ENCODE data around the gene SLCO4C1.

- TF ChIP-seq CTCF (IDR thresholded peaks at IDR 0.05 in 4 of 5, conservative IDR thresholded peaks at IDR 0.05 in 1 of 5) (no peak), POLR2A (IDR thresholded peaks at IDR 0.05) (no peak)
These were observed 26.0 kb downstream of the SLCO4C1 start for GRCh38 chr5:102270036-102270435.
